ENCODE data around the gene ANKRD39. TPM values are rescaled to one million over a fixed set of nuclear protein-coding genes. Genes with fewer than 3 reads are reported as not detected.

The ANKRD39 gene, protein sequence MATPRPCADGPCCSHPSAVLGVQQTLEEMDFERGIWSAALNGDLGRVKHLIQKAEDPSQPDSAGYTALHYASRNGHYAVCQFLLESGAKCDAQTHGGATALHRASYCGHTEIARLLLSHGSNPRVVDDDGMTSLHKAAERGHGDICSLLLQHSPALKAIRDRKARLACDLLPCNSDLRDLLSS
- 16.1 TPM for total RNA-seq
- long read RNA-seq, transcript ANKRD39-201 (4 exons, 976 nt) = major isoform, 31 of 31 reads
- long read RNA-seq, partial matches to known transcripts = 0 of 31 reads
- long read RNA-seq, other reads (novel, unspliced or antisense) = 0 of 31 reads

- ATAC-seq = peak; percentile 95
- intact Hi-C loops (cut with micrococcal nuclease) = loop anchor here (5.0 kb wide), 1 partner anchor 94 kb away; no protein-coding TSS in a partner anchor
- DNase-seq = peak; percentile 99
Observed at GRCh38 chr2:96857667-96858372, at the start of gene ANKRD39. TSS of gene ANKRD39 (minus strand) at chr2:96858016. CDS start at chr2:96857987, 29 bp downstream.

DNA sequence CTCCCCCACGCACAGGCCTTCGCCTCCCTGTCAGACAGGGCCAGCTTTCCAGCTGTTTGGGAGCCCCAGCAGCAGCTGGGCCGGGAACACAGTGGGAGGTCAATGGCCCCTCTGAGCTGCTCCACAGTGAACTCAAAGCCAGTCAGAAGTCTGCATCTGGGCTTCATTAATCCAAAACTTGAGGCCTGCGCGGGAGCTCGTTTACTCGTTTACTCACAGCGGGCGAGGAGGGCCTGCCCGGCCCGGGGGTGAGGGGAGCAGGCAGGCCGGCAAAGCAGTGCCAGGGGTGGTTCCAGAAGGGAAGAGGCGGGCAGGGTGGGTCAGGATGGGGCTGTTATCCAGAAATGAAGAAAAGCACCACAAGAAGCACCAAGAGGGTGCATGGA is 48.9 kb upstream of the ANKRD39 start:
- ATAC-seq (peak; percentile 39), DNase-seq (peak; percentile 70)
- intact Hi-C loops (cut with micrococcal nuclease) = loop anchor here (5.0 to 10.0 kb wide), 2 partner anchors 34 to 48 kb away; partner anchors contain the start of gene SEMA4C

- no peak for DNase-seq
- no peak for ATAC-seq
- intact Hi-C loops (cut with micrococcal nuclease) = loop anchor here (10.0 kb wide), 1 partner anchor 51 kb away; no protein-coding TSS in a partner anchor
Observed at GRCh38 chr2:96903815-96904214, 46.0 kb upstream of the ANKRD39 start.

- ATAC-seq = no peak
- DNase-seq = no peak
- intact Hi-C loops (cut with micrococcal nuclease) = loop anchor here (10.0 kb wide), 1 partner anchor 51 kb away; no protein-coding TSS in a partner anchor
Observed at GRCh38 chr2:96903318-96903717, 45.5 kb upstream of the ANKRD39 start.

GRCh38 chr2:96900237-96900636 is 42.4 kb upstream of the ANKRD39 start:
- no peak for DNase-seq
- intact Hi-C loops (cut with micrococcal nuclease) = loop anchor here (10.0 kb wide), 1 partner anchor 55 kb away; no protein-coding TSS in a partner anchor
- ATAC-seq = no peak

DNA sequence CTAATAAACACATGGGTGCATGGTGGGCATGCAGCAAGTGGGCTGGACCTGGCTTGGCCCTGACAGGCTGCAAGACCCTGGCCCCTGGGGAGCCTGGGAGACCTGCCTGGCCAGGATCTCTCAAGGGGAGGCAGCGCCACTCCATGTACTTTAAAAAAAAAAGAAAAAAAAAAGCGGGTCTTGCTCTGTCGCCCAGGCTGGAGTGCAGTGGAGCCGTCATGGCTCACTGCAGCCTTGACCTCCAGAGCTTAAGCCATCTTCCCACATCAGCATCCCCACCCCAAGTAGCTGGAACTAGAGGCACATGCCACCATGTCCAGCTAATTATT is 41.6 kb upstream of the ANKRD39 start:
- intact Hi-C loops (cut with micrococcal nuclease) = no loop called here
- no peak for DNase-seq
- no peak for ATAC-seq

DNA sequence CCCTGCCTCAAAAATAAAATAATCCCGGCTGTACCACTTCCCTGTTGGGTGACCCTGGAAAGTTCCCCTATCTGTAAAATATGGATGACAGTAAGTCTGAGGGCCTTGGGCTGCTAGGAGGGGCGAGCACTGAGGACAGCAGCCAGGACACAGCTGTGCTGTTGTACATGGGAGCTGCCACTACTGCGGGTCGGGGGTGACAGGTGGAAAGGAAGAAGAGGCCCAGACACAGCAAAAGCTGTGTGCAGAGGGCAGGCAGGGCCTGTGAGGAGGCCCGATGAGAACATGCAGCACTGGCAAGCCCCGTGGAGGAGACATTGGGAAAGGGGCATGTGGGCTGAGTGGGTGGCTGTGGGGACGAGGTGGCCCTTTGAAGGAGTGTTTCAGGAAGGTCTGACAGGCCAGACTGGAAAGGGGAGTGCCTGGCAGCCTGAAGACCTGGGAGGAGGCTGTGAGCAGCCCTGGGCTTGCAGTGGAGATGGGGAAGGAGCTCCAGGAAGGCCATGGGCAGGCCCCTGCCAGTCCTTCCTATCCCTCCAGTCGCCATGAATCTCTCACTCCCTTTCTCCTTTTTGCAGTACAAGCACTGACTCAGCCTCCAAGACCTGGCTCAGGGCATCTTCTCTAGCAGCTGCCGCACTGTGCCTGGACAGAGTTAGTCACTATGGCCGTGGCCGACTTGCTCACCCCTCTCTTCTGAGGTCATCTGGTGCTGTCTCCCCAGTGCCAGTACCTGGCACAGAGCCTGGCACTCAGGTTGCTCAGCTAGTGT is 41.0 kb upstream of the ANKRD39 start:
- DNase-seq (no peak), ATAC-seq (peak; percentile 14)
- intact Hi-C loops (cut with micrococcal nuclease) = no loop called here

- intact Hi-C loops (cut with micrococcal nuclease) = no loop called here
- DNase-seq (no peak), ATAC-seq (no peak)
Observed at GRCh38 chr2:96898135-96898505, 40.3 kb upstream of the ANKRD39 start.

- DNase-seq (no peak), ATAC-seq (no peak)
- intact Hi-C loops (cut with micrococcal nuclease) = no loop called here
Observed at GRCh38 chr2:96897491-96898134, 39.8 kb upstream of the ANKRD39 start.

- ATAC-seq (no peak), DNase-seq (no peak)
- intact Hi-C loops (cut with micrococcal nuclease) = no loop called here
Observed at GRCh38 chr2:96895746-96896651, 38.2 kb upstream of the ANKRD39 start.

- no peak for DNase-seq
- intact Hi-C loops (cut with micrococcal nuclease) = no loop called here
- peak; percentile 32 for ATAC-seq
Observed at GRCh38 chr2:96895032-96895745, 37.4 kb upstream of the ANKRD39 start.

DNA sequence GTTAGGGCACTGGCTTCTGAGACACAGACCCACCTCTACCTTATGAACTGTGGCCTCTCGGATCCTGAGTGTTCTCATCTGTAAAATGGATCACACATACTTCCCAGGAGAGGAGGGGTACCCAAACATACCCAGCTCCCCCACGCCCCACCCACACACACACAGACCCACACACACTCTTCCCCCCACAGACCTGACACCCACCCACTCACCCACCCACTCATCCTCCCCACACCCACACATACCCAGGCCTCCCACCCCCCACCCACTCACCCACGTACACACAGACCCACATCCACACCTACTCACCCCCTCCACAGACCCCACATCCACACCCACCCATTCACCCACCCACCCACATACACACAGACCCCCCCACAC is 36.3 kb upstream of the ANKRD39 start:
- ATAC-seq = no peak
- no peak for DNase-seq
- intact Hi-C loops (cut with micrococcal nuclease) = no loop called here

DNA sequence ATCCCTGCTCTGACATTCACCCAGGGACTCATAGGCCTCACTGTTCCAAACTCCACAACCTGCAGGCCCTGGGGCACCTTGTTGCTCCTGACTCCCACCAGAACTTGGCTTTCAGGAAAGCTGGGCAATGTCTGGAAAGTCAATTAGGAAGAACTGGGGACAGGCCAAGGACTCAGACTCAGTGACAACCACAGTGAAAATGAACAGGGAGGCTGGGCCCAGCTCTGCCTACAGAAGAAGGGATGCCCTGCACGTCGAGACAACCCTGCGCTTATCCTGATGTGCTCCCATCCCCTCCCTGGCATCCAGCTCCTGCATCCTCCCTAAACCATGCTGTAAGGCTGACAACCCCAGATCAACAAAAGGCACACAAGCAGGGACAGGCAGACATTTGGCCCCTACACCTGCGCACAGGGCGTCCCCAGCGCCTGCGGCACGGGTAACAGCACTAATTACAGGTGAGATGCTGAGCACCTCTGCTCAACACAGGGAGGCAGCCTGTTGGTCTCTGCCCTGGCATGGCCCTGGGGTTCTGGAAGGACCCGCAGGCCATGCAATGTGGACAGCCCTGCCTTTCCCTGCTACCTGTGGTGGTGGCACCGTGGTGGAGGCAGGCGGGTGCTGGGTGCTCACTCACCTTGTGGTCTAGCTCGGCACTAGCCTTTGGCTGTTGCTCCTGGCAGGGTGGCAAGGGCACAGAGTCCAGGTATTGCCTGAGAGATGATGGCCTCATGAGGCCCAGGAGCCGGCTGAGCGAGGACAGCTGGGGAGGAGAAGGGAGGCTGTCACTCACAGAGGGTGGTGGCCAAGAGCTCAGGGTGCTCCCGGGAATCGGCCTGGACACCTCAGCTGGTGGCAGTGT is 35.7 kb upstream of the ANKRD39 start:
- no peak for DNase-seq
- intact Hi-C loops (cut with micrococcal nuclease) = no loop called here

DNA sequence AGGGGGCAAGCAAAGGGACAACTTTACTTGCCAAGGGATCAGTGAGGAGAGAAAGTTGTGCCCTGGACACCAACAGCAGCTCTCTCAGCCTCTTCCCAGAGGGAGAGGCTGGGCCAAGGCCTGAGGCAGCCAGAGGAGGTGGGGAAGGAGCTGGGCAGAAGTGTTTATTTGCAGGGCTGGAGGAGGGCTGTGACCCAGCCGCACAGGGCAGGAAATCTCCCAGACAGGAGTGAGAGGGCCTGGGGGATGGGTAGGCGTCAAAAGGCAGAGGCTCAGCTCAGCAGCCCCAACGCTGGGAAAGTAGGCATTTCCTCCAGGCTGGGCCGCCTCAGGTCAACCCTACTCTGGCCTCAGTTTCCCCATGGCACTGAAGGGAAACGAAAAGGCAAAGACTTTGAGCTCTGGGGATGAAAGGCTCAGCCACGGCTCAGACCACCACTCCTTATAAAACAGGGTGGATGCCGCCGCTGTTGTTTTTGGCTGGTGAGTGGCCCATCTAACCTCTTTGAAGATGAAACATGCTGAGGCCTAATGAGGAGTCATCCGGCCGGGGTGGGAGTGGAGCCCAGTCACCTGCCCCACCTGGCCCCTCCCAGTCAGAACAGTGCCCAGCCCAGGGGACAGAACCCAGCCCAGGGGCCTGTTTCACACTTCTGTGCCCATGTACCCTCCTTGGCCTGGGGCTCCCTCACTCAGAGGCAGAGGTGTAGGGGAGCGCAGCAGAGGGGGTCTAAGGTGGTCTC is 33.9 kb upstream of the ANKRD39 start:
- no peak for DNase-seq
- intact Hi-C loops (cut with micrococcal nuclease) = no loop called here
- ATAC-seq = peak; percentile 34

More for the DNA sequence above, 35.7 kb upstream of the ANKRD39 start:
- no peak for ATAC-seq

DNA sequence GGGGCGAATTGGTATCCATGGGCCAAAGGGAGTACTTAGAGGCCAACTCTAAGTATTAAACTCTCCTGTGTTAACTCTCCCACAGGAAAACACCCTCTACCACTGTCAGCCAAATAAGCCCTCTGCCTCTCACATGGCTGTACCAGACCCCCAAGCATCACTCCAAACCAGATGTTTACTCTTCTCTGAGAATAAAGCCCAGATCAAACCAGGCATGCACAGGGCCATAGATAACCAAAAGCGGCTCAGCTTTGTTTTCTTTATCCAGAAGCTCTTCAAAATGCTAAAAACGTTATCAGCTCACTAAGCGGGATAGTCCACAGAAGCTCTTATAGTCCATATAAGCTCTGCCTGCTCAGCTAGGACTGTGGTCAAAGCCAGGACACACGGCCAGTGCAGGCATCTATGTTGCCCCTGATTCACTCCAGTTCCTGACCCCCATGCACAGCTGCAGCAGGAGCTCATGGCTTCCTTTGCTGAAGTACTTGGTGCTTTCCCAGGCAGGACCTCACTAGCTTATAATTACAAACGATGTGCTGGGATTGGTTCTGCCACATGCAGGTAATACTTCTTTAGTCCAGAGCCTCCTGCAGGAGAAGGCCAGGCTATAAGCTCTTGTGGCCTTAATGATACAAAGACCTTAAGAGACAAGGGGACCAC is 33.0 kb upstream of the ANKRD39 start:
- ATAC-seq (no peak), DNase-seq (no peak)
- intact Hi-C loops (cut with micrococcal nuclease) = no loop called here

DNA sequence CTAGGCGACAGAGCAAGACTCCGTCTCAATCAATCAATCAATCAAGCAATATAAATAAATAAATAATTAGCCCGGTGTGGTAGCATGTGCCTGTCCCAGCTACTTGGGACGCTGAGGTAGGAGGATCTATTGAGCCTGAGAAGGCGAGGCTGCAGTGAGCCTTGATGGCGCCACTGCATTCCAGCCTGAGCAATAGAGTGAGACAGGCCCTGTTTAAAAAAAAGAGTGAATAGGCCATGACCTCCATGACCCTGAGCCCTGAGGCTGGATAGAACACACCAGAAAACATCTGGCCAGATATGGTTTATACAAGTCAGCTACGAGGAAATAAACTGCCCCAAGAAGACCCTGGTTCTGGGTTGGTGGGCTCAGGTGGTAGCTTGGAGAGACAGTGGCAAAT is 32.4 kb upstream of the ANKRD39 start:
- intact Hi-C loops (cut with micrococcal nuclease) = no loop called here
- no peak for DNase-seq

More for the DNA sequence above, 32.4 kb upstream of the ANKRD39 start:
- no peak for ATAC-seq
